Left ventricle myocardium inferior (tissue), 1 donor: ENCODE results near the gene ADORA2A. TPM values are rescaled to one million over a fixed set of nuclear protein-coding genes. Genes with fewer than 3 reads are reported as not detected.

Source experiments
- DNase-seq: peaks from one replicate; pipeline ENCODE4 v3.0.0-alpha.2; 2020
- H3K27ac ChIP-seq: fragments of 200-600 bp; replicated peaks from 2 replicates; pipeline ENCODE4 v1.8.0; 2021
- H3K27me3 ChIP-seq: fragments of 200-600 bp; 2 replicates; pipeline ENCODE4 v1.8.0; 2021; ENCODE audit warnings: low read depth
- H3K36me3 ChIP-seq: fragments of 200-600 bp; 2 replicates; pipeline ENCODE4 v1.8.0; 2021
- H3K4me1 ChIP-seq: fragments of 200-600 bp; 2 replicates; pipeline ENCODE4 v1.8.0; 2021
- H3K4me3 ChIP-seq: fragments of 200-600 bp; 2 replicates; pipeline ENCODE4 v1.8.0; 2021; ENCODE audit warnings: mild to moderate bottlenecking, moderate library complexity
- H3K9me3 ChIP-seq: fragments of 200-600 bp; replicated peaks from 2 replicates; pipeline ENCODE4 v1.8.0; 2021
- CTCF ChIP-seq: fragments of 200-600 bp; IDR thresholded peaks from 2 replicates; pipeline ENCODE4 v1.8.0; 2021; ENCODE audit warnings: antibody characterized with exemption, mild to moderate bottlenecking, borderline replicate concordance
- intact Hi-C: fragments of 100-400 bp; cut with micrococcal nuclease; formaldehyde crosslinking; loops from one replicate; pipeline ENCODE4 v1.11.0; 2022
- total RNA-seq: library from RNA; stranded (reverse); fragmentation: NEBNext Ultra II Directional; extraction: Animal tissue kit (Norgen Biotek cat#: 25700); gene quantifications from one replicate; pipeline ENCODE4 v1.2.1, GENCODE V29; 2021
- donor health status: DM: no; HTN: yes; CAD: no; lungs with severe emphysema.

The ADORA2A gene
- total RNA-seq, 1 donor from 2014 or later, result 3.6 TPM

DNA sequence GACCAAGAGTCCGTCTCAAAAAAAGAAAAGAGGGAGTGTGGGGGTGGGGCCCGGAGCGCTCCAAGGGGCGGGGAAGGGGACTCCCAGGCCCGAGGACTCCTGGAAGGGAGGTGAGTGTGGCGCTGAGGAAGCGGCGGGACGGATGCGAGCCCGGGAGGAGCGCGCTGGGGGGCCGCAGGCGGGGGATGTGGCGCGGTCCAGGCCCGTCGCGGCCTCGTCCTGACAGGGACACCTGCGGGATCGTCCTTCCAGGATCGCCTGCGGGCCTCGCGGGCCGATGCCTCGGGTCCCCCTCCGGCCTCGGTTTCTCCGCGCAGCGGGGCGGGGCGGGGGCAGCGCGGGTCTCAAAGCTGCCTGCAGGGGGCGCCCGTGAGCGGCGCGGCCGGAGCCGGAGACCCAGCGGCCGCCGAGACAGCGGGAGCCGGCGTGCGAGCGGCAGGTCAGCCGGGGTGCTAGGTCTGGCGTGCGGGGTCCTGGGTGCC is 3.8 kb upstream of the ADORA2A start:
- Histone ChIP-seq H3K4me1 (peaks cover 81% of the 10 kb centered on the region), H3K9me3 (no peaks in the 10 kb centered on the region), H3K27me3 (no peaks in the 10 kb centered on the region), H3K36me3 (no peaks in the 10 kb centered on the region), H3K4me3 (peak overlapping the region; percentile 89), H3K27ac (peak overlapping the region; percentile 87)
- peak; percentile 97 for TF ChIP-seq CTCF
- intact Hi-C loops, result loop anchor here (10.0 kb wide), 1 partner anchor 61 kb away; no protein-coding TSS in a partner anchor
- peak; percentile 71 for DNase-seq

DNA sequence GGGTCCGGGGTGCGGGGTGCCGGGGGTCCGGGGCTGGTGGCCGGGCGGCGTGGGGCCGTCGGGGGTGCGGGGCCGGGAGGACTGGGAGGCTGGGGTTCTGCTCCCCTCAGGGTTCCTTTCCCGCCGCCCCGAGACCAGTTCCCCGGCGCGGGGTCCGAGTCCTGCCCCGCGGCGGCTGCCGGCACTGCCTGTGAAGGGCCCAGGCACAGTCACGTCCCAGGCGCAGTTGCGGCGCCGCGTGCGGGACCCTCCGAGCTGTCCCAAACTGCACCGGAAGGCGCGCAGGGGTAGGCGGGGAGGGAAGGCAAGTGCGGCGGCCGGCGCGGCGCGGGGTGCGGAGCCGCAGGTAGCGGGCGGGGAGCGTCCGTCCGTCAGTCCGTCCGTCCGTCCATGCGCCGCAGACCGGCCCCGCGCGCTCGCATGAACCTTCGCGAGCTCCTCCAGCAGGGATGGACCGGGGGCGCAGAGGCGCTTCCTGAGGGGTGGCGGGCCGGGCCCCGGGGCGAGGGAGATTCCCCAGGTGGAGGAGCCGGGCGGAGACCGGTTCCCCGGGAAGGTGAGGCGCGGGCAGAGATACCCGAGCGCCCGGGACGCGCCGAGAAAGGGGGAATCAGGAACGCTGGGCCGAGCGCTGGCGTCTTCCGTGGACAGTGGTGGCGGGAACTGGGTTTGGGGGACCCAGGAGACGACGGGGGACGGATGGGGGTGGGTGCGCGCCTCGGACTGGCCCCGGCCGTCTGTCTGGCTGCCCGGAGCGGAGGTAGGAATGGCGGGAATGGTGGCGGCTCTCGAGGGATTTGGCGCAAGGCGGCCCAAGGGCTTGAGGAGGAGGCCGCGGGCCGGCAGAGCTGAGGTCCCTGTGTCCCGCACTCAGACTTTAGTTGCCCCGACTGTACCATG is 3.1 kb upstream of the ADORA2A start:
- DNase-seq, result no peak
- H3K27me3 ChIP-seq, result no peaks in the 10 kb centered on the region
- peak overlapping the region; percentile 87 for H3K27ac ChIP-seq
- peaks cover 84% of the 10 kb centered on the region for H3K4me1 ChIP-seq
- no peaks in the 10 kb centered on the region for H3K9me3 ChIP-seq
- peak overlapping the region; percentile 89 for H3K4me3 ChIP-seq
- peak; percentile 11 for TF ChIP-seq CTCF
- H3K36me3 ChIP-seq, result no peaks in the 10 kb centered on the region
- intact Hi-C loops, result loop anchor here (10.0 kb wide), 1 partner anchor 61 kb away; no protein-coding TSS in a partner anchor

GRCh38 chr22:24424901-24425775 is 2.3 kb upstream of the ADORA2A start:
- intact Hi-C loops, result loop anchor here (10.0 kb wide), 1 partner anchor 60 kb away; no protein-coding TSS in a partner anchor
- H3K36me3 ChIP-seq, result no peaks in the 10 kb centered on the region
- H3K27ac ChIP-seq, result peak overlapping the region; percentile 87
- H3K4me1 ChIP-seq, result peaks cover 84% of the 10 kb centered on the region
- H3K4me3 ChIP-seq, result peak overlapping the region; percentile 89
- no peaks in the 10 kb centered on the region for H3K9me3 ChIP-seq
- no peaks in the 10 kb centered on the region for H3K27me3 ChIP-seq
- TF ChIP-seq CTCF, result no peak
- DNase-seq, result no peak

DNA sequence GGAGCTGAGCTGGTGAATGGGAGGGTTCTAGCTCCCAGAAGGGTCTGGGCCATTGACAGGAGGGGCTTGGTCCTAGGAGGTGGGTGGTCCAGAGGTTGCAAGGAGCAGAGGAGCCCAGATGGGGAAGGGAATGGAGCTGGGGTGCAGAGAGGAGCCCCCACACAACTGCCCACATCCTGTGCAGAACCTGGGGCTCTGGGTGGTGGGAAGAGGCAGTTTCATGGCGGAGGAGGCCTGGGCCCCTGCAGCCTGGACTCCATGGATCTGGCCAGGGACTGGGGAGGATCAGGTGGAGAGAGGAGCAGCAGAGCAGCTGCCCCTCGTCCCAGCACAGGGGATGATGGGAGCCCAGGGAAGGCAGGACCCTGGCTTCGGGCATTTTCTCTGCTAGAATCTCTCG is 963 bp upstream of the ADORA2A start:
- Histone ChIP-seq H3K4me1 (peaks cover 84% of the 10 kb centered on the region), H3K36me3 (no peaks in the 10 kb centered on the region), H3K27ac (peak overlapping the region; percentile 87), H3K4me3 (peak overlapping the region; percentile 89), H3K27me3 (no peaks in the 10 kb centered on the region), H3K9me3 (no peaks in the 10 kb centered on the region)
- intact Hi-C loops, result loop anchor here (10.0 kb wide), 1 partner anchor 58 kb away; no protein-coding TSS in a partner anchor
- DNase-seq, result no peak
- TF ChIP-seq CTCF, result no peak

- H3K27ac ChIP-seq, result peak overlapping the region; percentile 87
- no peaks in the 10 kb centered on the region for H3K9me3 ChIP-seq
- intact Hi-C loops, result loop anchor here (10.0 kb wide), 1 partner anchor 58 kb away; no protein-coding TSS in a partner anchor
Measured at GRCh38 chr22:24426851-24427499, 424 bp upstream of the ADORA2A start.

More at GRCh38 chr22:24426851-24427499, 424 bp upstream of the ADORA2A start:
- H3K36me3 ChIP-seq, result no peaks in the 10 kb centered on the region
- DNase-seq, result no peak
- H3K4me3 ChIP-seq, result peak overlapping the region; percentile 19
- no peak for TF ChIP-seq CTCF
- no peaks in the 10 kb centered on the region for H3K27me3 ChIP-seq
- peaks cover 82% of the 10 kb centered on the region for H3K4me1 ChIP-seq
